Suprapubic skin (tissue), 4 donors: ENCODE data around the gene MOBP. TPM values are rescaled to one million over a fixed set of nuclear protein-coding genes. Genes with fewer than 3 reads are reported as not detected.
"Not testable (repeated sequence)": the region's sequence is repeated elsewhere in the genome, so short reads cannot be mapped to it uniquely, and the experiment has no call there.

Source experiments
- DNase-seq, 2 donors: peaks; one replicate each; pipeline ENCODE4 v3.0.0-alpha.2; 2019; ENCODE audit warnings: low spot score in 2 of 2
- H3K27ac ChIP-seq: fragments of 200-600 bp; sonication (generic); one replicate; pipeline ENCODE4 v1.5.1; 2019
- H3K27me3 ChIP-seq: fragments of 200-600 bp; sonication (generic); one replicate; pipeline ENCODE4 v1.5.1; 2019
- H3K36me3 ChIP-seq: fragments of 200-600 bp; sonication (generic); one replicate; pipeline ENCODE4 v1.5.1; 2019
- H3K4me1 ChIP-seq: fragments of 200-600 bp; sonication (generic); one replicate; pipeline ENCODE4 v1.5.1; 2019
- H3K4me3 ChIP-seq: fragments of 200-600 bp; sonication (generic); one replicate; pipeline ENCODE4 v1.5.1; 2019; ENCODE audit warnings: mild to moderate bottlenecking
- H3K9me3 ChIP-seq: fragments of 200-600 bp; sonication (generic); one replicate; pipeline ENCODE4 v1.5.1; 2019
- EP300 ChIP-seq: sonication (generic); formaldehyde crosslinking; IDR thresholded peaks from one replicate; pipeline ENCODE4 v1.6.1; 2017; ENCODE audit warnings: antibody characterized with exemption
- POLR2A ChIP-seq, 2 donors: fragments of 450-650 bp; IDR thresholded peaks; one replicate each; pipeline ENCODE4 v1.6.1; 2017; ENCODE audit warnings: antibody characterized with exemption in 2 of 2, mild to moderate bottlenecking in 2 of 2, moderate library complexity in 2 of 2
- POLR2AphosphoS5 ChIP-seq, 3 donors: sonication (generic); formaldehyde crosslinking; IDR thresholded peaks; one replicate each; pipeline ENCODE4 v1.6.1; 2017; ENCODE audit warnings: antibody characterized with exemption in 3 of 3
- WGBS: methylation state at CpG from one replicate; pipeline ENCODE4 v1.1.5; 2018; 5-methylcytosine and 5-hydroxymethylcytosine counted together
- total RNA-seq, 4 donors: library from RNA; depleted of rRNA; stranded (reverse); fragments of >200 nt; gene quantifications; one replicate each; pipeline ENCODE4 v1.1.0, GENCODE V29; 2016
- TF ChIP-seq, protein P1 (sequence below), 2 donors: fragments of 200-600 bp in 1 of 2; fragments of 450-650 bp in 1 of 2; sonication (generic) in 1 of 2; IDR thresholded peaks; one replicate each; pipeline ENCODE4 v1.5.1; 2016 to 2019; ENCODE audit warnings: antibody characterized with exemption in 2 of 2, mild to moderate bottlenecking in 1 of 2, moderate library complexity in 1 of 2

Gene MOBP
- total RNA-seq, 4 donors from 2014 or later, result not detected

DNA sequence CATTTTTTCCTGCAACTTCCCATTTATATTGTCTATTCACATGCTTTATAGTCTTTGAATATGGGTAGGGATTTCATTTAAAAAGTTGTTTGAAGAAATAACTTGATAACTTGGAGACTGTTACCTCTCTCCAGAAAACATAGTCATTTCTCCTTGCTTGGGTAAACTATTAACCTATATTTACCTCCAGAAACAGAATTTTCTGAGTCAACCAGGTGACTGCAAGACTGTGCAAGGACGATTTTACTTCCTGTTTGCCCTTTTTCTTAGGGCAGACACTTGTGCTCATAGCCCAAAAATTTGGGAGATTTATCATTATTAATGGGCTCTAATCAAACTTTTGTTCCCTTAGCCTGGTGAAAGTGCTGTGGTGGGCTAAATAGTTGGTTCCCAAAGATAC is 14.3 kb upstream of the MOBP start:
- WGBS, result 60% methylated on average over 1 of the region's 1 CpG
- no peak for DNase-seq
- no peaks in the 10 kb centered on the region for H3K36me3 ChIP-seq
- no peaks in the 10 kb centered on the region for H3K9me3 ChIP-seq
- H3K4me1 ChIP-seq, result no peaks in the 10 kb centered on the region
- H3K27ac ChIP-seq, result no peak overlapping the region
- no peak for TF ChIP-seq EP300
- TF ChIP-seq, protein P1, sequence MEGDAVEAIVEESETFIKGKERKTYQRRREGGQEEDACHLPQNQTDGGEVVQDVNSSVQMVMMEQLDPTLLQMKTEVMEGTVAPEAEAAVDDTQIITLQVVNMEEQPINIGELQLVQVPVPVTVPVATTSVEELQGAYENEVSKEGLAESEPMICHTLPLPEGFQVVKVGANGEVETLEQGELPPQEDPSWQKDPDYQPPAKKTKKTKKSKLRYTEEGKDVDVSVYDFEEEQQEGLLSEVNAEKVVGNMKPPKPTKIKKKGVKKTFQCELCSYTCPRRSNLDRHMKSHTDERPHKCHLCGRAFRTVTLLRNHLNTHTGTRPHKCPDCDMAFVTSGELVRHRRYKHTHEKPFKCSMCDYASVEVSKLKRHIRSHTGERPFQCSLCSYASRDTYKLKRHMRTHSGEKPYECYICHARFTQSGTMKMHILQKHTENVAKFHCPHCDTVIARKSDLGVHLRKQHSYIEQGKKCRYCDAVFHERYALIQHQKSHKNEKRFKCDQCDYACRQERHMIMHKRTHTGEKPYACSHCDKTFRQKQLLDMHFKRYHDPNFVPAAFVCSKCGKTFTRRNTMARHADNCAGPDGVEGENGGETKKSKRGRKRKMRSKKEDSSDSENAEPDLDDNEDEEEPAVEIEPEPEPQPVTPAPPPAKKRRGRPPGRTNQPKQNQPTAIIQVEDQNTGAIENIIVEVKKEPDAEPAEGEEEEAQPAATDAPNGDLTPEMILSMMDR (IDR thresholded peaks at IDR 0.05), result no peak
- no peak for TF ChIP-seq POLR2AphosphoS5 (IDR thresholded peaks at IDR 0.05)
- no peak for TF ChIP-seq POLR2A (IDR thresholded peaks at IDR 0.05)
- H3K4me3 ChIP-seq, result no peak overlapping the region
- H3K27me3 ChIP-seq, result no peaks in the 10 kb centered on the region

DNA sequence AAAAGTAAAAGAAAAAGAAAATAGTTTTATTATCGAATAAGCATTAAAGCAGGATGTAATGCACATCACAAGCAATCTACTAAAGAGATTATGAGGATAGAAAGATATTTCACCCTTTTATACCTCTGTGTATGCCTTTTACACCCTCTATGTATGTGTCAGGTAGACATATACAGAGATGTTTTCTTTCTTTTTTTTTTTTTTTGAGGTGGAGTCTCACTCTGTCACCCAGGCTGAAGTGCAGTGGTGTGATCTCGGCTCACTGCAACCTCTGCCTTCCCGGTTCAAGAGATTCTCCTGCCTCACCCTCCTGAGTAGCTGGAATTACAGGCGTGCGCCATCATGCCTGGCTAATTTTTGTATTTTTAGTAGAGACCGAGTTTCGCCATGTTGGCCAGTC is 13.6 kb upstream of the MOBP start:
- 82% methylated on average over 7 of the region's 7 CpGs for WGBS
- not testable (repeated sequence) for H3K27me3 ChIP-seq, H3K27ac ChIP-seq, DNase-seq, H3K36me3 ChIP-seq, H3K4me1 ChIP-seq, H3K9me3 ChIP-seq, H3K4me3 ChIP-seq

DNA sequence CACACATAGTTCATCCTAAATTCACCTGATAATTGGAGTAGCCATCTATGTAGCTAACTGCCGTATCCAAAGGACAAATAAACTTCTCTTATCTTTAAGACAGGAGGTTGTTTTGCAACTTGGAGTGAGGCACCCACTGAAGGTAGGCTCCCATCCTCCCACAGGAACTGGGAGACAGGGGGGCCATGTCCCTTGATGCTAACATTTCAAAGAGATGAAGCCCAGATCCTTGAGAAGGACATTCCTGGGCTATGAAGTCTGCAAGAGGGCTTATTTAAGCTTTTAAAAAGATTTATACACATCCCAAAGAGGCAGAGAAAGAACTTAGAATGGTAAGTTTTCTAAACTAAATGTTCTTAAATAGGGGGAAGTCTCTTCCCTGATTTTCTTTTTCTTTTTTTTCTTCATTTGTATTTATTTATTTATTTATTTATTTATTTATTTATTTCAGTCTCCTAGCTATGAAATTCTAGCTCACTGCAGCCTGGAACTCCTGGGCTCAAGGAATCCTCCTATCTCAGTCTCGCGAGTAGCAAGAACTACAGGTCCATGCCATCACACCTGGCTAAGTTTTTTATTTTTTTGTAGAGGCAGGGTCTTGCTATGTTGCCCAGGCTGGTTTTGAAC is 12.8 kb upstream of the MOBP start:
- no peak for TF ChIP-seq POLR2A (IDR thresholded peaks at IDR 0.05)
- TF ChIP-seq, protein P1 (IDR thresholded peaks at IDR 0.05), result no peak
- TF ChIP-seq EP300, result no peak
- TF ChIP-seq POLR2AphosphoS5 (IDR thresholded peaks at IDR 0.05), result no peak
- Histone ChIP-seq H3K9me3 (no peaks in the 10 kb centered on the region), H3K27ac (no peak overlapping the region), H3K4me1 (no peaks in the 10 kb centered on the region), H3K4me3 (no peak overlapping the region), H3K27me3 (no peaks in the 10 kb centered on the region), H3K36me3 (no peaks in the 10 kb centered on the region)
- DNase-seq, result no peak
- WGBS, result 93% methylated on average over 2 of the region's 3 CpGs

DNA sequence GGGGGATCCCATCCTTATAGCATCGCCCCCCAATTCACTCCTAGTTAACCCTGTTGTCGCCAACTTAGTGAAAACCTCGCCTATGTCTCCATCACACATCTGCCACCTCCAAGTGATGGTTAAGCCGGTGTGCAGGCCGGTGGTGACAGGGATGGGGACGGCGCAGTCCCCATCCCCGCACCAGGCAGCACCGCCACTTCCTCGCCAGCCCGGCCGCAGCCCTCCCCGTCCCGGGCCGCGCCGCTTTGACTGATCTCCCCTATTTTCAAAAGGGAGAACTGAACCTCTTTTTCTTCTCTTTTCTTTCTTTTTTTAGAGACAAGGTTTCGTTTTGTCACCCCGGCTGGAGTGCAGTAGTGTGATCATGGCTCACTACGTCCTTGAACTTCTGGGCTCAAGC is 11.3 kb upstream of the MOBP start:
- Histone ChIP-seq H3K36me3 (no peaks in the 10 kb centered on the region), H3K9me3 (no peaks in the 10 kb centered on the region), H3K4me3 (no peak overlapping the region), H3K27me3 (no peaks in the 10 kb centered on the region), H3K27ac (no peak overlapping the region), H3K4me1 (no peaks in the 10 kb centered on the region)
- no peak for DNase-seq
- TF ChIP-seq POLR2A (IDR thresholded peaks at IDR 0.05) (no peak), EP300 (no peak), POLR2AphosphoS5 (IDR thresholded peaks at IDR 0.05) (no peak)
- TF ChIP-seq, protein P1 (IDR thresholded peaks at IDR 0.05), result no peak
- 92% methylated on average over 20 of the region's 20 CpGs for WGBS

DNA sequence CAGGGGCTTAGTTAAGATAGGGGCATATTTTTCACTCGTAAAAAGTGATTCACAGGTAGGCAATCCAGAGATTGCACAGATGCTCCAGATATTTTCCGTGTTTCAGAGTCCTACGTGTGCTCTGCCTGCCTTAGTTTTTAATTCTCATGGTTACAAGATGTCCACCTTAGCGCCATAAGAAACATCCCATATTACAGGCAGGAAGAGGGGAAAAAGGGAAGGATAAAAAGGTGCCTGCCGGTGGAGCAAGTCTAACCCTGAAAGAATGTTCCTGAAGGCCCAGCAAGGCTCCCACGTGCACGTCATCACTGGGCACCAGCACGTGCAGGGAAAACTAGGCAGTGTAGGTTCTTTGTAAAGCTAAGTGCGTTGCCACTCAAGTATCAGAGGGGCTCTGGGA is 10.1 kb upstream of the MOBP start:
- Histone ChIP-seq H3K27ac (no peak overlapping the region), H3K4me1 (no peaks in the 10 kb centered on the region), H3K36me3 (no peaks in the 10 kb centered on the region), H3K9me3 (no peaks in the 10 kb centered on the region), H3K4me3 (no peak overlapping the region), H3K27me3 (no peaks in the 10 kb centered on the region)
- WGBS, result 78% methylated on average over 9 of the region's 9 CpGs
- TF ChIP-seq POLR2AphosphoS5 (IDR thresholded peaks at IDR 0.05) (no peak), POLR2A (IDR thresholded peaks at IDR 0.05) (no peak), EP300 (no peak)
- TF ChIP-seq, protein P1 (IDR thresholded peaks at IDR 0.05), result no peak
- DNase-seq, result no peak

DNA sequence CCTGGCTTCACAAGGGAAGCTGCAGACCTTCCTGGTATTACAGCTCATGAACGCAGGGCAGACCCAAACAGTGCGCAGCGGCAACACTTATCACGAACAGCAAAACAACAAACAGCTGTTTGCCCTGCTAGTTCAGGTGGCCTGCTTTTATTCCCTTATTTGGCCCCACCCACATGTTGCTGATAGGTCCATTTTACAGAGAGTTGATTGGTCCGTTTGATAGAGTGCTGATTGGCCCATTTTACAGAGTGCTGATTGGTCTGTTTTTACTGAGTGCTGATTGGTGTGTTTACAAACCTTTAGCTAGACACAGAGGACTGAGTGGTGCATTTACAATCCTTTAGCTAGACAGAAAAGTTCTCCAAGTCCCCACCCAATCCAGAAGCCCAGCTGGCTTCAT is 8.9 kb upstream of the MOBP start:
- H3K27me3 ChIP-seq, H3K4me1 ChIP-seq, H3K9me3 ChIP-seq, H3K4me3 ChIP-seq, H3K36me3 ChIP-seq, DNase-seq, H3K27ac ChIP-seq: not testable (repeated sequence)
- 77% methylated on average over 5 of the region's 5 CpGs for WGBS
